ENCODE measurements around the gene PEAK3. TPM values are rescaled to one million over a fixed set of nuclear protein-coding genes. Genes with fewer than 3 reads are reported as not detected.

Gene PEAK3
- total and polyA plus RNA-seq, 9 of the 15 experiments (the other 6 are each of a cell fraction or from before 2014, with no cell fraction given) = 0.07 to 0.40 TPM; not detected in 7

DNA sequence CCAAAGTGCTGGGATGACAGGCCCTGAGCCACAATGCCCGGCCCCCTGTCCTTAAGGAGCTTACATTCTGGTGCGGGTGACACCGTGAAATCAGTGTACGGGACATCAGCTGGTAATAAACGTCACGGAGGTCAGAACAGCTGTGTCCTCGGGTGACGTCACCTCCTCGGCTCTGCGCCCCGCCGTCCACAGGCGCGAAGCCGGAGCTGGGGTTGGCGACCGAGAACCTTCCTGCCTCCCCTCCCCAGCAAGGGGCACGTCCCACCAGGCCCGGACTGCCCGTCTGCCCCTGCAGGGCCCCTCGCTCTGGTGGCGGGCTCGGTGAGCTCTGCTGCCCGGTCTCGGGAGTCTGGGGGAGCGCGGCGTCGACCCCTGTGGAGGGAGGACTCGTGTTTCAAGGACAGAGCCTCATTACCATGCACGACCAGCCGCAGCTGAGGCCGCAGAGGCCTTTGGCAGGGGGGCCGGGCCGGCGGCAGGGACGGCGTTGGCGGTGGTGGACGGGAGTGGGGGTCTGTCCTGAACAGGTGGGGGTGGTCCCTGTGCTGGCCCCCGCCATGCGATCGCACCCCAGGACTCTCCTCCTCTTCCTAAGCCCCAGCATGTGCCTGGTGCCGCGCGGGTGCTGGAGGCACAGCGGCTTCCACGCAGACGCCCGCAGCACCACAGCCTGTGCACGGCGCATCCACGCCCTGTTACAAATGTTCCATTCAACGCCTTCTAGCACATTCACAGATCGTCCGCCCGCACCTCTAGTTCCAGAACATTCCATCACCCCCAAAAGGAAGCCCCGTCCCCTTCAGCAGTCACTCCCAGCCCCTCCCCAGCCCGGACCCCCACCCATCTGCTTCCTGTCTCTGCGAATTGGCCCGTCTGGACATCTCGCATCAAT, 20.6 kb upstream of the PEAK3 start (continued):
- TF ChIP-seq, protein P1, sequence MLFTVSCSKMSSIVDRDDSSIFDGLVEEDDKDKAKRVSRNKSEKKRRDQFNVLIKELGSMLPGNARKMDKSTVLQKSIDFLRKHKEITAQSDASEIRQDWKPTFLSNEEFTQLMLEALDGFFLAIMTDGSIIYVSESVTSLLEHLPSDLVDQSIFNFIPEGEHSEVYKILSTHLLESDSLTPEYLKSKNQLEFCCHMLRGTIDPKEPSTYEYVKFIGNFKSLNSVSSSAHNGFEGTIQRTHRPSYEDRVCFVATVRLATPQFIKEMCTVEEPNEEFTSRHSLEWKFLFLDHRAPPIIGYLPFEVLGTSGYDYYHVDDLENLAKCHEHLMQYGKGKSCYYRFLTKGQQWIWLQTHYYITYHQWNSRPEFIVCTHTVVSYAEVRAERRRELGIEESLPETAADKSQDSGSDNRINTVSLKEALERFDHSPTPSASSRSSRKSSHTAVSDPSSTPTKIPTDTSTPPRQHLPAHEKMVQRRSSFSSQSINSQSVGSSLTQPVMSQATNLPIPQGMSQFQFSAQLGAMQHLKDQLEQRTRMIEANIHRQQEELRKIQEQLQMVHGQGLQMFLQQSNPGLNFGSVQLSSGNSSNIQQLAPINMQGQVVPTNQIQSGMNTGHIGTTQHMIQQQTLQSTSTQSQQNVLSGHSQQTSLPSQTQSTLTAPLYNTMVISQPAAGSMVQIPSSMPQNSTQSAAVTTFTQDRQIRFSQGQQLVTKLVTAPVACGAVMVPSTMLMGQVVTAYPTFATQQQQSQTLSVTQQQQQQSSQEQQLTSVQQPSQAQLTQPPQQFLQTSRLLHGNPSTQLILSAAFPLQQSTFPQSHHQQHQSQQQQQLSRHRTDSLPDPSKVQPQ (CRISPR knock-in tag; IDR thresholded peaks at IDR 0.05; ENCODE audit: borderline replicate concordance) = no peak
- TF ChIP-seq U2AF2 (optimal IDR thresholded peaks at IDR 0.05; ENCODE audit: low read depth, low read length) = no peak
- no peak for TF ChIP-seq SNRNP70 (optimal IDR thresholded peaks at IDR 0.05; ENCODE audit: low read depth, low read length)
- no peak for TF ChIP-seq ZSCAN32 (CRISPR knock-in tag; IDR thresholded peaks at IDR 0.05)
- TF ChIP-seq ZFP30 (CRISPR knock-in tag; IDR thresholded peaks at IDR 0.05; ENCODE audit: borderline replicate concordance) = no peak
- TF ChIP-seq, protein P2, sequence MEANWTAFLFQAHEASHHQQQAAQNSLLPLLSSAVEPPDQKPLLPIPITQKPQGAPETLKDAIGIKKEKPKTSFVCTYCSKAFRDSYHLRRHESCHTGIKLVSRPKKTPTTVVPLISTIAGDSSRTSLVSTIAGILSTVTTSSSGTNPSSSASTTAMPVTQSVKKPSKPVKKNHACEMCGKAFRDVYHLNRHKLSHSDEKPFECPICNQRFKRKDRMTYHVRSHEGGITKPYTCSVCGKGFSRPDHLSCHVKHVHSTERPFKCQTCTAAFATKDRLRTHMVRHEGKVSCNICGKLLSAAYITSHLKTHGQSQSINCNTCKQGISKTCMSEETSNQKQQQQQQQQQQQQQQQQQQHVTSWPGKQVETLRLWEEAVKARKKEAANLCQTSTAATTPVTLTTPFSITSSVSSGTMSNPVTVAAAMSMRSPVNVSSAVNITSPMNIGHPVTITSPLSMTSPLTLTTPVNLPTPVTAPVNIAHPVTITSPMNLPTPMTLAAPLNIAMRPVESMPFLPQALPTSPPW (CRISPR knock-in tag; IDR thresholded peaks at IDR 0.05) = no peak
- TF ChIP-seq POLR2B (IDR thresholded peaks at IDR 0.05; ENCODE audit: low read depth, partially characterized antibody) = no peak
- TF ChIP-seq JUN (IDR thresholded peaks at IDR 0.05; ENCODE audit: borderline replicate concordance, low read depth, low read length) = peak; percentile 63; the same call in 1 of the 2 replicates
- TF ChIP-seq JUN (CRISPR knock-in tag; IDR thresholded peaks at IDR 0.05; ENCODE audit: borderline replicate concordance) = no peak
- no peak for TF ChIP-seq XRCC4 (IDR thresholded peaks at IDR 0.05; ENCODE audit: extremely low read depth, insufficient read depth, insufficient read length)
- no peak for TF ChIP-seq TSHZ1 (CRISPR knock-in tag; IDR thresholded peaks at IDR 0.05)
- TF ChIP-seq ZNF644 (tag; IDR thresholded peaks at IDR 0.05; ENCODE audit: low read depth) = no peak
- no peak for TF ChIP-seq FOXA1 (IDR thresholded peaks at IDR 0.05; ENCODE audit: borderline replicate concordance)
- TF ChIP-seq ZBTB7A (IDR thresholded peaks at IDR 0.05; ENCODE audit: borderline replicate concordance, control insufficient read depth, low read depth, low read length) = no peak
- no peak for TF ChIP-seq TGIF2 (CRISPR knock-in tag; IDR thresholded peaks at IDR 0.05)
- TF ChIP-seq JUND (IDR thresholded peaks at IDR 0.05; ENCODE audit: borderline replicate concordance, low read depth, low read length) = peak; percentile 86
- TF ChIP-seq JUND (tag; IDR thresholded peaks at IDR 0.05; ENCODE audit: borderline replicate concordance, low read depth, low read length) = peak; percentile 81
- 0 out of 2 replicates have a peak, but pooled peaks have one; percentile 25 for TF ChIP-seq ESRRA (IDR thresholded peaks at IDR 0.05; ENCODE audit: borderline replicate concordance, low read depth)
- TF ChIP-seq TAF9B (IDR thresholded peaks at IDR 0.05; ENCODE audit: partially characterized antibody) = peak; percentile 90
- no peak for TF ChIP-seq TCFL5 (CRISPR knock-in tag; conservative IDR thresholded peaks at IDR 0.05)
